ENCODE data around the gene ZP2. TPM values are rescaled to one million over a fixed set of nuclear protein-coding genes. Genes with fewer than 3 reads are reported as not detected.

ZP2 gene
- total RNA-seq, 1 experiment from 2014 or later = not detected

DNA sequence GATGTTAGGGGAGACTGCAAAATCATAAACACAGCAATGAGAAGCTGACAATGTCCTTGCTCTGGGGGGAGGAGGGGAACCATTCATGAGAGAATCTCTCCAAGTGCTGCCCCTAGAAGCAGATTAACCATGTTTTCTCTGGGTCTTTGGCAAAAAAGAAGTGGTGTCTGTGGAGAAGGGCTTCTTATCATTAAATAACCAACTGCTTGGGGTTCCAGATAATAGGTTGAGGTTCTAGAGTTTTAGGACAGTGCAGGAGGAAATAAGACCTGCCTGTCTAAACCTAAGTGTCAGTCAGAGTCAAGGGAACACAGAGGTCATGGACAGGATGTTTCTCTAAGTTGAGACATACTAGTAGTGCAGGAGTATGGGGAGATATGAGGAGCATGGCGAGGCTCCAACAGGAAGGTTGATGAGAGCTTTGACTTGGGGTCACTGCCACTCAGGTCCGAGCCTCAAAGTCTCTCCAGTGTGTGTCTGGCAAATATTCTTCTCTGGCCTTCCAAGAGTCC is 17.0 kb upstream of the ZP2 start:
- Histone ChIP-seq H3K4me1 (ENCODE audit: insufficient read depth, low read length) (peaks cover 3% of the 10 kb centered on the region; the same call in 1 of the 2 replicates), H4K8ac (replicated peaks; ENCODE audit: insufficient read length, low read depth, low read length) (no peak overlapping the region), H3K56ac (ENCODE audit: insufficient read length, low read depth, low read length) (no peak overlapping the region), H2BK12ac (ENCODE audit: insufficient read length, low read depth, low read length) (no peak overlapping the region), H3K14ac (ENCODE audit: insufficient read depth, low read length) (no peak overlapping the region), H3K4ac (ENCODE audit: low read depth, low read length) (no peak overlapping the region), H2BK5ac (ENCODE audit: insufficient read length, low read length) (no peak overlapping the region), H3K27me3 (ENCODE audit: insufficient read depth, low read length) (no peaks in the 10 kb centered on the region), H2AK5ac (ENCODE audit: insufficient read length, low read length) (no peak overlapping the region), H2BK120ac (ENCODE audit: low read depth, low read length, poor library complexity, severe bottlenecking) (no peak overlapping the region), H3K27ac (ENCODE audit: insufficient read length, low read depth, low read length) (no peak overlapping the region), H3K79me2 (ENCODE audit: insufficient read depth, low read length) (no peaks in the 10 kb centered on the region), H3K9me3 (ENCODE audit: control insufficient read depth, low read depth, low read length) (no peaks in the 10 kb centered on the region), H2AFZ (ENCODE audit: low read length) (no peak overlapping the region), H3K18ac (ENCODE audit: insufficient read length, low read depth, low read length) (no peak overlapping the region), H3K23me2 (ENCODE audit: insufficient read length, low read depth, low read length, poor library complexity, severe bottlenecking) (no peaks in the 10 kb centered on the region), H3T11ph (ENCODE audit: low read length) (no peak overlapping the region), H2BK15ac (ENCODE audit: low read depth, low read length) (no peak overlapping the region), H3K23ac (ENCODE audit: insufficient read length, low read depth, low read length) (no peak overlapping the region), H4K5ac (ENCODE audit: insufficient read length, low read depth, low read length) (no peak overlapping the region), H3K79me1 (ENCODE audit: insufficient read depth, low read depth, low read length, poor library complexity, severe bottlenecking) (no peaks in the 10 kb centered on the region), H2BK20ac (ENCODE audit: low read depth, low read length, poor library complexity, severe bottlenecking) (no peak overlapping the region), H3K4me2 (ENCODE audit: insufficient read depth, insufficient read length, low read length) (no peak overlapping the region), H3K9ac (ENCODE audit: extremely low read depth, insufficient read length, low read length) (no peak overlapping the region), H4K20me1 (ENCODE audit: control insufficient read depth, insufficient read depth, insufficient read length) (no peaks in the 10 kb centered on the region), H4K91ac (ENCODE audit: insufficient read length, low read depth, low read length) (no peak overlapping the region)
- no peak overlapping the region for H3K4me3 Mint-ChIP-seq
- H3K36me3 Mint-ChIP-seq (ENCODE audit: insufficient read depth in 1 of 3, low read depth in 3 of 3) = no peaks in the 10 kb centered on the region
- no peaks in the 10 kb centered on the region for H3K9me3 Mint-ChIP-seq
- WGBS (ENCODE audit: extremely low coverage, insufficient read length, low lambda C conversion rate) = no CpG with 5 or more reads among the region's 2 CpGs
- peaks cover 15% of the 10 kb centered on the region for H3K27me3 Mint-ChIP-seq (ENCODE audit: low read depth)
- H3K4me1 Mint-ChIP-seq = peaks cover 13 to 18% of the 10 kb centered on the region in 2 experiments
- TF ChIP-seq, protein P1, sequence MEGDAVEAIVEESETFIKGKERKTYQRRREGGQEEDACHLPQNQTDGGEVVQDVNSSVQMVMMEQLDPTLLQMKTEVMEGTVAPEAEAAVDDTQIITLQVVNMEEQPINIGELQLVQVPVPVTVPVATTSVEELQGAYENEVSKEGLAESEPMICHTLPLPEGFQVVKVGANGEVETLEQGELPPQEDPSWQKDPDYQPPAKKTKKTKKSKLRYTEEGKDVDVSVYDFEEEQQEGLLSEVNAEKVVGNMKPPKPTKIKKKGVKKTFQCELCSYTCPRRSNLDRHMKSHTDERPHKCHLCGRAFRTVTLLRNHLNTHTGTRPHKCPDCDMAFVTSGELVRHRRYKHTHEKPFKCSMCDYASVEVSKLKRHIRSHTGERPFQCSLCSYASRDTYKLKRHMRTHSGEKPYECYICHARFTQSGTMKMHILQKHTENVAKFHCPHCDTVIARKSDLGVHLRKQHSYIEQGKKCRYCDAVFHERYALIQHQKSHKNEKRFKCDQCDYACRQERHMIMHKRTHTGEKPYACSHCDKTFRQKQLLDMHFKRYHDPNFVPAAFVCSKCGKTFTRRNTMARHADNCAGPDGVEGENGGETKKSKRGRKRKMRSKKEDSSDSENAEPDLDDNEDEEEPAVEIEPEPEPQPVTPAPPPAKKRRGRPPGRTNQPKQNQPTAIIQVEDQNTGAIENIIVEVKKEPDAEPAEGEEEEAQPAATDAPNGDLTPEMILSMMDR (conservative IDR thresholded peaks at IDR 0.05) = no peak
- DNase-seq = no peak
- no peak overlapping the region for H3K27ac Mint-ChIP-seq
